Measurements from ENCODE around the gene MLYCD. TPM values are rescaled to one million over a fixed set of nuclear protein-coding genes. Genes with fewer than 3 reads are reported as not detected.

Gene MLYCD
- total and polyA plus RNA-seq, 2 donors (not counting 1 experiment from before 2014, with no cell fraction given): 2.3 to 17.1 TPM

DNA sequence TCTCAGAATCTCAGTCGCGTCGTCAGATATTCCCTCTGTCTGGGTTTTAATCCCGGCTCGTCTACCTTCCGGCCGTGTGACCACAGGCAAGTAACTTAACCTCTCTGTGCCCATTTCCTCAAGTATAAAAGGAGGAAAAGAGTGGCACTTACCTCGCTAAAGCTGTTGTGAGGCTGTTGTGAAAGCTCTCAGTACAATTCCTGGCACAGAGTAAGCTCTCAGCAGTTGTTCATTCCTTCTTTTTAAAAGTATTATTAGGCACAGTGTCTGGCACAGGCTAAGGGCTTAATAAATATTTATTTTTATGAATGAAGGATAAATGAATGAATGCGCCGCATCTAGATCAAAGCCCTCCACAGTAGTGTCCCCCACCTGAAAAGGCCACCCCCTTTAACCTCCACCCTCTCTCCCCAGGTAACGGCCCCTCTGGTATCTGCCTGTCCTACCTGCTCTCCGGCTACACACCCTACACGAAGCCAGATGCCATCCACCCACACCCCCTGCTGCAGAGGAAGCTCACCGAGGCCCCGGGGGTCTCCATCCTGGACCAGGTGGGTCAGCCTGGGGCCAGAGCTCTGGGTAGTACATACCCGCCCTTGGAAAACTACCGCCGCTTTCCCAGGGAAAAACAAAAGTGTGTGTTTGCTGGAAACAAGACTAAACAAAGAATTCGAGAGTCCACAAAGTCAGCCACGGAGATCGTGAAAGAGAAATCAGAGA is 60.1 kb downstream of the MLYCD start:
- Histone ChIP-seq H3K27ac (ENCODE audit: low read length in 2 of 2) (no peak overlapping the region), H3K27me3 (replicated peaks in 1 of 4; ENCODE audit: control extremely low read depth in 1 of 4, control insufficient read depth in 3 of 4, insufficient read depth in 4 of 4, low read length in 3 of 4) (peaks cover 0 to 26% (median 3%) of the 10 kb centered on the region in 4 experiments), H3K4me1 (ENCODE audit: control insufficient read depth in 2 of 2, insufficient read depth in 2 of 2, low read length in 2 of 2) (peaks cover 0 to under 1% of the 10 kb centered on the region in 2 donors), H3K9ac (ENCODE audit: low read length) (no peak overlapping the region), H3K4me2 (replicated peaks; ENCODE audit: low read depth, low read length, poor library complexity, severe bottlenecking) (no peak overlapping the region), H3K36me3 (replicated peaks in 1 of 2; ENCODE audit: control extremely low read depth in 1 of 2, control insufficient read depth in 1 of 2, extremely low read depth in 1 of 2, insufficient read depth in 2 of 2, low read length in 1 of 2) (no peaks in the 10 kb centered on the region), H3K4me3 (ENCODE audit: control extremely low read depth in 1 of 5, extremely low read depth in 1 of 5, insufficient read depth in 1 of 5, low read depth in 2 of 5, low read length in 4 of 5) (no peak overlapping the region), H3K79me2 (ENCODE audit: control insufficient read depth, insufficient read depth, low read length) (no peaks in the 10 kb centered on the region), H2AFZ (ENCODE audit: insufficient read depth, low read depth, low read length, poor library complexity, severe bottlenecking) (no peak overlapping the region), H3K9me3 (ENCODE audit: control extremely low read depth in 1 of 3, control insufficient read depth in 2 of 3, insufficient read depth in 1 of 3, low read length in 2 of 3) (no peaks in the 10 kb centered on the region), H4K20me1 (ENCODE audit: control insufficient read depth, insufficient read depth, low read length, poor library complexity, severe bottlenecking) (no peaks in the 10 kb centered on the region)
- no peaks in the 10 kb centered on the region for H3K9me3 Mint-ChIP-seq (ENCODE audit: insufficient read depth)
- peaks cover 16% of the 10 kb centered on the region for H3K27me3 Mint-ChIP-seq
- ChIA-PET POLR2A (no interaction called here), CTCF (interaction anchor here (1.0 kb wide), 1 partner anchor 205 kb away, joined by 3 read pairs; no protein-coding TSS in a partner anchor)
- no peak overlapping the region for H3K27ac Mint-ChIP-seq
- no peak overlapping the region for H3K4me3 Mint-ChIP-seq
- ATAC-seq (ENCODE audit: low read depth): no peak
- 94% methylated on average over 11 of the region's 21 CpGs for WGBS (ENCODE audit: insufficient coverage)
- DNase-seq: no peak
- H3K4me1 Mint-ChIP-seq: peaks cover 3% of the 10 kb centered on the region
- intact Hi-C loops (cut with micrococcal nuclease): loop anchor here (5.0 kb wide), 2 partner anchors 108 to 228 kb away; partner anchors contain the start of gene TAF1C
- TF ChIP-seq EZH2 (IDR thresholded peaks at IDR 0.05; ENCODE audit: borderline replicate concordance, insufficient read depth, low read depth, low read length, poor library complexity, severe bottlenecking): no peak
- TF ChIP-seq, protein P1, sequence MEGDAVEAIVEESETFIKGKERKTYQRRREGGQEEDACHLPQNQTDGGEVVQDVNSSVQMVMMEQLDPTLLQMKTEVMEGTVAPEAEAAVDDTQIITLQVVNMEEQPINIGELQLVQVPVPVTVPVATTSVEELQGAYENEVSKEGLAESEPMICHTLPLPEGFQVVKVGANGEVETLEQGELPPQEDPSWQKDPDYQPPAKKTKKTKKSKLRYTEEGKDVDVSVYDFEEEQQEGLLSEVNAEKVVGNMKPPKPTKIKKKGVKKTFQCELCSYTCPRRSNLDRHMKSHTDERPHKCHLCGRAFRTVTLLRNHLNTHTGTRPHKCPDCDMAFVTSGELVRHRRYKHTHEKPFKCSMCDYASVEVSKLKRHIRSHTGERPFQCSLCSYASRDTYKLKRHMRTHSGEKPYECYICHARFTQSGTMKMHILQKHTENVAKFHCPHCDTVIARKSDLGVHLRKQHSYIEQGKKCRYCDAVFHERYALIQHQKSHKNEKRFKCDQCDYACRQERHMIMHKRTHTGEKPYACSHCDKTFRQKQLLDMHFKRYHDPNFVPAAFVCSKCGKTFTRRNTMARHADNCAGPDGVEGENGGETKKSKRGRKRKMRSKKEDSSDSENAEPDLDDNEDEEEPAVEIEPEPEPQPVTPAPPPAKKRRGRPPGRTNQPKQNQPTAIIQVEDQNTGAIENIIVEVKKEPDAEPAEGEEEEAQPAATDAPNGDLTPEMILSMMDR (IDR thresholded peaks at IDR 0.05): no peak

All from B cell (primary cell).